ENCODE results near the gene IRF7.

DNA sequence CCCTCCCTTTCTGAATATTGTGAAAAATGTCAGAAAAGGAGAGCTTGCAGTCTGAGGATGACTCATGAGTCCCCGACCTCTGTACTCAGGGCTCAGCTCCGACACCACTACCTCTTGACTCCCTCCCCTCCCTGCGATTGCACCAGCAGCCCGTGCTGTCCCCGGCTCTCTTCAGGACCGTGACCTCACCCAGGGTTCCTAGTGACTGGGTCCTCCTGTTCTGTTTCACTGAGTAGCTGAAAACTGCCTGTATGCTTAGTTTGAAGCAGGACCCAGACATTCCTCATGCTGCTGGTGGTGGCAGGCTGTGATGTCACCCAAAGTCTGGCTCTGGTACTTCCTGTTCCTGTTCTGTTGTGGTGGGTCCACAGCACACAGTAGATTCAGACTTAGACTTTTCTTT lies 27.8 kb downstream of the IRF7 start:
- TF ChIP-seq, protein P1, sequence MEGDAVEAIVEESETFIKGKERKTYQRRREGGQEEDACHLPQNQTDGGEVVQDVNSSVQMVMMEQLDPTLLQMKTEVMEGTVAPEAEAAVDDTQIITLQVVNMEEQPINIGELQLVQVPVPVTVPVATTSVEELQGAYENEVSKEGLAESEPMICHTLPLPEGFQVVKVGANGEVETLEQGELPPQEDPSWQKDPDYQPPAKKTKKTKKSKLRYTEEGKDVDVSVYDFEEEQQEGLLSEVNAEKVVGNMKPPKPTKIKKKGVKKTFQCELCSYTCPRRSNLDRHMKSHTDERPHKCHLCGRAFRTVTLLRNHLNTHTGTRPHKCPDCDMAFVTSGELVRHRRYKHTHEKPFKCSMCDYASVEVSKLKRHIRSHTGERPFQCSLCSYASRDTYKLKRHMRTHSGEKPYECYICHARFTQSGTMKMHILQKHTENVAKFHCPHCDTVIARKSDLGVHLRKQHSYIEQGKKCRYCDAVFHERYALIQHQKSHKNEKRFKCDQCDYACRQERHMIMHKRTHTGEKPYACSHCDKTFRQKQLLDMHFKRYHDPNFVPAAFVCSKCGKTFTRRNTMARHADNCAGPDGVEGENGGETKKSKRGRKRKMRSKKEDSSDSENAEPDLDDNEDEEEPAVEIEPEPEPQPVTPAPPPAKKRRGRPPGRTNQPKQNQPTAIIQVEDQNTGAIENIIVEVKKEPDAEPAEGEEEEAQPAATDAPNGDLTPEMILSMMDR (IDR thresholded peaks at IDR 0.05) = no peak
- no peak for TF ChIP-seq BHLHE40 (IDR thresholded peaks at IDR 0.05; ENCODE audit: low read depth, low read length)

All from A549 (cell line).